GM12891 (cell line): ENCODE results near the gene DLGAP1.

Experiments
- DNase-seq: peaks from one replicate; pipeline ENCODE4 v3.0.0; 2011; ENCODE audit warnings: low spot score; ENCODE audit not compliant: insufficient read length
- FAIRE-seq: peaks from 2 replicates; lab custom pipeline; 2011; peaks lifted over from hg19 to GRCh38; lab: Jason Lieb, UNC
- PAX5 ChIP-seq: IDR thresholded peaks from 2 replicates; pipeline ENCODE4 v1.6.1; 2011; ENCODE audit warnings: low read length, moderate library complexity, mild to moderate bottlenecking; ENCODE audit not compliant: insufficient read depth, severe bottlenecking
- POLR2A ChIP-seq: IDR thresholded peaks from 2 replicates; pipeline ENCODE4 v1.6.1; 2011; ENCODE audit warnings: low read depth, low read length, control low read depth
- POLR2AphosphoS5 ChIP-seq: IDR thresholded peaks from 2 replicates; pipeline ENCODE4 v1.6.1; 2011; ENCODE audit warnings: low read depth, low read length, control low read depth
- POU2F2 ChIP-seq: IDR thresholded peaks from 2 replicates; pipeline ENCODE4 v1.6.1; 2011; ENCODE audit warnings: low read depth, mild to moderate bottlenecking, control low read depth, low read length, moderate library complexity
- SPI1 ChIP-seq: IDR thresholded peaks from 2 replicates; pipeline ENCODE4 v1.6.1; 2011; ENCODE audit warnings: low read depth, low read length, control low read depth
- TAF1 ChIP-seq: IDR thresholded peaks from 2 replicates; pipeline ENCODE4 v1.6.1; 2011; ENCODE audit warnings: low read depth, low read length, control low read depth

The DLGAP1 gene

DNA sequence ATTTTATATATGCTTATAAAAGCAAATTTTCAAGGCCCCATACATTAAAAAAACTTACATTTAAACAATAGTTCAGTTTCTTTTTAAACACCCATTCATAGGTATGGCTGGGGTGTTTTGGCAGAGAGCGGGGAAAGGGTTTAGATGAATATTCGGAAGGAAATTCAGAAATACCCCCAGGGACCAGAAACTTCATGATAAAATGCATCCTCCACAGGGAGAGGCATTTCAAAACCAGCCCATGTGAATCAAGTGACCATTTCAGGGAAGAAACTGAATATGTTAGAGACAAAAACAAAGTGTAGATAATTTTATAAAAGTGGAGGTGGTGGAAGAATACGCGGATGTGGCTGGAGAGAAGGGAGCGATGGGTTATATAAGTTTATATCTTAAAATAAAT lies 678.0 kb downstream of the DLGAP1 start:
- TF ChIP-seq TAF1: no peak
- no peak for TF ChIP-seq POLR2AphosphoS5
- TF ChIP-seq POU2F2: no peak
- DNase-seq (no peak), FAIRE-seq (no peak)

DNA sequence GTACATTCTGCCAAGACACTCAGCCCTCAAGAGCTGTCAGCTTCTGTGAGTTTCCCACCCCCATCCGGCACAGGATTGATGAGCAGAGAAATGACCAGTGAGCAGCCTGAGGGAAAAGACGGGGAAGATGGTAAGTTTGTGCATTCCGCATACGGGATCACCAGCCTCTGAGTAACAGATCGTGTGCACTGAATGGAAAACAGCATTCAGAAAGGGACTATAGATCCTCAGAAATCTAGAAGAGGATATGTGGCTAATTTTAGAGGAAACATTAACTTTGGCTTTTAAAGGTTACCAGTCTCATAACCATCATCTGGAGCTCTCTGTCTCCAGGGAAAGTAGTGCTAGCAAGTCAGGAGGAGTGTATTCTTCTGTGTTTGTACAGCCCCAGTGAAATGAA lies 679.1 kb downstream of the DLGAP1 start:
- TF ChIP-seq SPI1 (no peak), TAF1 (no peak), POLR2AphosphoS5 (no peak), PAX5 (no peak), POU2F2 (no peak), POLR2A (no peak)
- FAIRE-seq: no peak
- no peak for DNase-seq

DNA sequence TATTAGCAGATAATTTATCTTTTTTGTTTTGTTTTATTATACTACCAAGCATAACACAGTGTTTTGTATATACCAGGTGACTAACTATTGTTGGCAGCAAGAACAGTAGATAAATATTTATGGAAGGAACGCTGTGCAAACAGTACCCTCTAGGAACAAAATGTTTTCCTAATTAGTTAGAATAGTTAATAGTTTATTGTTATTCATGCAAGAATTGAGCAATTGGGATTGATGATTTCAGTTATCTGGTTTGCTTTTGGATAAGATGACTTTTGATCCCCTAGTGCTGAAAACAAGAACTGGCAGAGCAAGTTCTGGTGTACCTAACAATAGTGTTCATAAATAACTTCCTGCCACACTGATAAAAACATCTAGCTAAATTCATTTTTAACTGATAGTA lies 681.8 kb downstream of the DLGAP1 start:
- TF ChIP-seq POLR2AphosphoS5: no peak
- TF ChIP-seq SPI1: no peak
- no peak for TF ChIP-seq POU2F2
- TF ChIP-seq TAF1: no peak
- TF ChIP-seq PAX5: no peak
- no peak for TF ChIP-seq POLR2A
- DNase-seq: no peak
- FAIRE-seq: no peak

DNA sequence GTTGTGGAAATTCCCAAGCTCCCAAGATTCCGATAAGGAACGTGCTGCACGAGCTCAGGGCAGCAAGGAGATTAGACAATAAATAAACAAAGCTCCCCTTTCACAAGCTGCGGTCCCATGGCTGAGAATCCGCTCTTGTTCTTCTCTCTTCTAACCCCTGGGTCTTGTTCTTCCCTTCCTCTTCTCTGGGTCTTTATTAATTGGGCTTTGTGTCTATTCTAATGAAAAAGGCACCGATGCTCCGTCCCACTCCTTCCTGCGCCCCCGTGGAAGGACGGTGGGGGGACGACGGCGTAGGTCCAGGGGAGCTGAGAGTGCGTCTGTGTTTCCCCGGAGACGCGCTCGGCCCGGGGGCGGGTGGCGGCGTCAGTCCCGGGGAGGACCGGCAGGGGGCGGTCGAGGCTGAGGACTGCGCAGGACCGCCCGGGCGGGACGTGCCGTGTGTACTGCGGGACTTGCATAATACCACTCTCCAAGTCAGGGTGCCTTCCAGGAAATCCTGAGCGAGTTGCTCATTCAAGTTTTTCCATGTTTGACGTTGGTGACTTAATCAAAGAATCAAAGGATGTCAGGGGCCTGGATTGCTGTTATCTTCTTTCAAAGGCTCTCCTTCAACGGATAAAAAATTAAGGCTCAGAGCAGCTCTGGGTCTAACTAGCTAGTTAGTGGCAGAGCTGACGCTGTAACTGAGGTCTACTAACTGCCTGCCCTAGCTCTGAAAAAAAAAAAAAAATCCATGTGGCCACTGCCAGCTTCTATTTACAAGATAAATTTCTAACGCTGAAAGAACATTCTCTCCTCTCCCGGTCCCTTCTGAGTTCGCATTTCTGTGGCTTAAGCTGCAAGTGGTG lies 683.8 kb downstream of the DLGAP1 start:
- DNase-seq: peak; percentile 74
- peak; percentile 91 for FAIRE-seq

DNA sequence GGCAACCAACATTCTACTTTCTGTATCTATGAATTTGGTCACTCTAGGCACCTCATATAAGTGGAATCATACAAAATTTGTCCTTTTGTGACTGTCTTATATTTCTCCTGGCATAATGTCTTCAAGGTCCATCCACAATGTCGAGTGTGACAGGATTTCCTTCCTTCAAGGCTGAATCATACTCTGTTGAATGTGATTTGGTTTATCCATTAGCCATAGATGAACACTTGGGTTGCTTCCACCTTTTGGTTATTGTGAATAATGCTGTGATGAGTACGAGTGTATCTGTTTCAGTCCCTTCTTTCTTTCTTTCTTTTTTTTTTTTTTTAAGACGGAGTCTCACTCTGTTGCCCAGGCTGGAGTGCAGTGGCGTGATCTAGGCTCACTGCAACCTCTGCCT lies 693.8 kb downstream of the DLGAP1 start:
- FAIRE-seq (no peak), DNase-seq (no peak)
- TF ChIP-seq TAF1 (no peak), SPI1 (no peak), PAX5 (no peak), POLR2A (no peak)

More for the DNA sequence above, 683.8 kb downstream of the DLGAP1 start:
- TF ChIP-seq POU2F2 (no peak), SPI1 (no peak), TAF1 (no peak), POLR2A (no peak), POLR2AphosphoS5 (no peak), PAX5 (no peak)

DNA sequence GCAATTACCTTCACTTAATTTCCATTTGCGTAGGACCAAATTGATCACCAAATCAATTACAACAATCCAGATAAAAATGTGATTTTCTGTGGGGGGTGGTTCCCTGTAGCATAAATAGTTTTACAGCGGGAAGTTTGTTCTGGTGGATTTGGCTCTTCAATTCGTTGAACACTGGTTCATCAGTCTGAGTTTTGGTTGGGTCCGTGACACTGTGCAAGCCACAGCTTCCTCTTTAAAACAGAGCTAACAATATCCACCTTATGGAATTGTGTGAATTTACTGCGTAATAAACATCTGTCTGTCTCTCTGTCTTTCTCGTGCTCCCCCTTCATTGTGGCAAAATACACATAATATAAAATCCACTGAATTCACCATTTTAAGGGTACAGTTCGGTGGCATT lies 694.4 kb downstream of the DLGAP1 start:
- DNase-seq: no peak
- no peak for FAIRE-seq
- TF ChIP-seq POLR2A (no peak), POU2F2 (no peak), TAF1 (no peak), PAX5 (no peak), POLR2AphosphoS5 (no peak), SPI1 (no peak)

DNA sequence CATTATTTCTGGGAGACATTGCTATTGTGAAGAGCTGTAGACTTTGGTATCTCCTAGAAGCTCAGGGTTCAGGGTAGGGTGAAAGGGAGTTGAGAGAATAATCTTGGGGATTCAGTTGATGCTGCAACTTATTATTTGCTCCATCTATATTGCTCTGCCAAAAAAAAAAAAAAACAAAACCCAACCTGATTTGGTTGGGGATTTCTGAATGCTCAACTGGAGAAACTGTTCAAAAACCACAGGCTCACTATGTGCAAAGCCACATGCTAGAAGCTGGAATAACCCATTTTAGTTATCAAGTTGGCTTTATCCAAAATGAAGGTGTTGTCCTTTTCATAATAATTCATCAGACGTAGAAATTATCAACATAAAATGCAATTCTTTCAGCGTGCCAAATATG lies 696.0 kb downstream of the DLGAP1 start:
- TF ChIP-seq POLR2A: no peak
- no peak for TF ChIP-seq SPI1
- TF ChIP-seq TAF1: no peak
- no peak for TF ChIP-seq PAX5
- no peak for TF ChIP-seq POLR2AphosphoS5
- TF ChIP-seq POU2F2: no peak
- no peak for DNase-seq
- FAIRE-seq: no peak

DNA sequence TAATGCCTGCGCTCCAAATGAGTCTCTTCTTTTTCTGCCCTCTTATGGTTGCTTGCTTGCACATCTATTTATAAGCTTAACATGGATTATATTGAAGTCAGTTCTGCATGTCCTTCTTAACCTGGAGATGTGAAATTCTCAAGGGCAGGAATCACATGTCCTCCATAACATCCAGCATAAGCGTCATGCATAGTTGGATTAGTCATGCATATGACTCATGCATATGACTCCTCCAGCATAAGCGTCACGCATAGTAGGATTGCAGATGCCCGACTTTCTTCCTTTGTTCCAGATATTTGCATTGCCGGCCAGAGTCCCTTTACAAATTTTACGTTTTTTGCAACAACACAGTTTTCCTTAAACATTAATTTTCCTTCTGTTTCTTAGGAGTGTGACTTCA lies 696.6 kb downstream of the DLGAP1 start:
- DNase-seq: no peak
- TF ChIP-seq PAX5 (no peak), POU2F2 (no peak), POLR2AphosphoS5 (no peak), POLR2A (no peak), SPI1 (no peak), TAF1 (no peak)
- no peak for FAIRE-seq

DNA sequence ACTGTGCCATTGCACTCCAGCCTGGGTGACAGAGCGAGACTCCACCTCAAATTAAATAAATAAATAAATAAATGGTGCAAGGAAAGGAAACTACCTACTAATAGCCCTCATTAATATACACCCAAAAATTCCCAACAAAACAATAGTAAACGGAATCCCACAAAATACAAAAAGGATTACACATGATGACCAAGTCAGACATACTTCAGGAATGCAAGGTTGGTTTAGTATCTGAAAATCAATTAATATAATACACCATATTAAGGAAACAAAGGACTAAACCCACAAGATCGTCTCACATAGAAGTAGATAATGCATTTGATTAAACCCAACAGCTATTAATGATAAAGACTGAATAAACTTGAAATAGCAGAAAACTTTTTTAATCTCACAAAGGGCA lies 697.7 kb downstream of the DLGAP1 start:
- FAIRE-seq (no peak), DNase-seq (no peak)
- TF ChIP-seq PAX5 (no peak), POLR2AphosphoS5 (no peak), POLR2A (no peak), SPI1 (no peak), POU2F2 (no peak), TAF1 (no peak)
